ENCODE results near the gene ATG16L2. TPM values are rescaled to one million over a fixed set of nuclear protein-coding genes. Genes with fewer than 3 reads are reported as not detected.
A peak's percentile ranks its signal among the peaks of the same experiment; 100 is the strongest.

The ATG16L2 gene
- total RNA-seq, 1 experiment from 2014 or later, result 17.5 TPM

DNA sequence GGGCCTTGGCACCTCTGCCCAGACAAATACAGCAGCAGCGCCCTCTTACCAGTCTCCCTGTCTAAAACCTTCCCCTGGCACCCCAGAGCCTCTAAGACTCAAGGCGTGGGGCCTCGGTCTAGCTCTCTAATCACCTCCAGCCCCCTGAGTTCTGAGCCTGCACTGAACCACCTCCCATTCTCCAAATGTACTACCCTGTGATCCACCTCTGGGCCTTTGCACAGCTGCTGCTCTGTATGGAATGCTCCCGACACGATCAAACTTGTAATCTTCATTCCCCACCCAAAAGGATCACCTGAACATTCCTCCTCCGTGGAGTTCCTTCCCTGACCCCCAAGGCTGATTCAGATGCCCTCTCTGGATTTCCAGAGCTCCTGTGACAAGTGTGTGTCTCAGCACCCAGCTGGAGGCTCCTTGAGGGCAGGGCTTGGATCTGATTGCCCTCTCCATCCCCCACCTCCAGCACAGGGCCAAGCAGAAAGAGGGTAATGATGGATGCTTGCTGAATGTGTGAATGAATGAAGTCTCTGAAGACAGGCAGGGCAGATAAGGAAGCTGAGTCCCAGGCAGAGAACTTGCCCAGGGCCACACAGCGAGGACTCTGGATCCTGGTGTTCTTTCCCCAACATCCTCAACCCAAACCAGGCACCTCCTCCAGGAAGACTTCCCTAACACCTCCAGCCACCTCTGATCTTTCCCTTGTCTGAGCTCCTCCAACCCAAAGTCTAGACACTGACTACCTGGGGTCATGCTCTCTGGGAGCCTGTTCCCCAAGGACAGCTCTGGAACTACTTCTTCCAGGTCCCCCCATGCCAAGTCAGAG is 38.7 kb upstream of the ATG16L2 start:
- no peak overlapping the region for H2AFZ ChIP-seq
- CTCF ChIA-PET, result no interaction called here
- H3K27me3 ChIP-seq (ENCODE audit: insufficient read depth, low read depth), result no peaks in the 10 kb centered on the region
- no peaks in the 10 kb centered on the region for H3K9me2 ChIP-seq (ENCODE audit: insufficient read depth)
- no TSS peak for BruUV-seq (replicated peaks)
- H3K4me1 ChIP-seq (replicated peaks; ENCODE audit: insufficient read depth), result peaks cover 42% of the 10 kb centered on the region
- H3K79me2 ChIP-seq (ENCODE audit: low read depth), result peaks cover 70% of the 10 kb centered on the region
- H3K4me2 ChIP-seq, result no peak overlapping the region
- POLR2A ChIA-PET (ENCODE audit: unreplicated experiment), result interaction anchor here (0.6 kb wide), 1 partner anchor 46 kb away, joined by 15 read pairs; no protein-coding TSS in a partner anchor
- H3F3A ChIP-seq (ENCODE audit: insufficient read depth, low read depth), result peaks cover 22% of the 10 kb centered on the region; the same call in 1 of the 2 replicates
- H4K20me1 ChIP-seq (ENCODE audit: insufficient read depth), result peaks cover 18% of the 10 kb centered on the region; the same call in 1 of the 2 replicates
- H3K4me3 ChIP-seq, result no peak overlapping the region
- no peaks in the 10 kb centered on the region for H3K9me3 ChIP-seq (ENCODE audit: insufficient read depth, low read depth)
- DNase-seq, result no peak
- intact Hi-C loops (cut with micrococcal nuclease; ENCODE audit: unreplicated experiment), result no loop called here
- TF ChIP-seq, protein P1, sequence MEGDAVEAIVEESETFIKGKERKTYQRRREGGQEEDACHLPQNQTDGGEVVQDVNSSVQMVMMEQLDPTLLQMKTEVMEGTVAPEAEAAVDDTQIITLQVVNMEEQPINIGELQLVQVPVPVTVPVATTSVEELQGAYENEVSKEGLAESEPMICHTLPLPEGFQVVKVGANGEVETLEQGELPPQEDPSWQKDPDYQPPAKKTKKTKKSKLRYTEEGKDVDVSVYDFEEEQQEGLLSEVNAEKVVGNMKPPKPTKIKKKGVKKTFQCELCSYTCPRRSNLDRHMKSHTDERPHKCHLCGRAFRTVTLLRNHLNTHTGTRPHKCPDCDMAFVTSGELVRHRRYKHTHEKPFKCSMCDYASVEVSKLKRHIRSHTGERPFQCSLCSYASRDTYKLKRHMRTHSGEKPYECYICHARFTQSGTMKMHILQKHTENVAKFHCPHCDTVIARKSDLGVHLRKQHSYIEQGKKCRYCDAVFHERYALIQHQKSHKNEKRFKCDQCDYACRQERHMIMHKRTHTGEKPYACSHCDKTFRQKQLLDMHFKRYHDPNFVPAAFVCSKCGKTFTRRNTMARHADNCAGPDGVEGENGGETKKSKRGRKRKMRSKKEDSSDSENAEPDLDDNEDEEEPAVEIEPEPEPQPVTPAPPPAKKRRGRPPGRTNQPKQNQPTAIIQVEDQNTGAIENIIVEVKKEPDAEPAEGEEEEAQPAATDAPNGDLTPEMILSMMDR (conservative IDR thresholded peaks at IDR 0.05), result no peak
- TF ChIP-seq EZH2 (IDR thresholded peaks at IDR 0.05; ENCODE audit: low read depth), result no peak
- peaks cover 9% of the 10 kb centered on the region; the same call in 1 of the 2 replicates for H3K36me3 ChIP-seq (ENCODE audit: low read depth)
- no peak overlapping the region for H3K27ac ChIP-seq

DNA sequence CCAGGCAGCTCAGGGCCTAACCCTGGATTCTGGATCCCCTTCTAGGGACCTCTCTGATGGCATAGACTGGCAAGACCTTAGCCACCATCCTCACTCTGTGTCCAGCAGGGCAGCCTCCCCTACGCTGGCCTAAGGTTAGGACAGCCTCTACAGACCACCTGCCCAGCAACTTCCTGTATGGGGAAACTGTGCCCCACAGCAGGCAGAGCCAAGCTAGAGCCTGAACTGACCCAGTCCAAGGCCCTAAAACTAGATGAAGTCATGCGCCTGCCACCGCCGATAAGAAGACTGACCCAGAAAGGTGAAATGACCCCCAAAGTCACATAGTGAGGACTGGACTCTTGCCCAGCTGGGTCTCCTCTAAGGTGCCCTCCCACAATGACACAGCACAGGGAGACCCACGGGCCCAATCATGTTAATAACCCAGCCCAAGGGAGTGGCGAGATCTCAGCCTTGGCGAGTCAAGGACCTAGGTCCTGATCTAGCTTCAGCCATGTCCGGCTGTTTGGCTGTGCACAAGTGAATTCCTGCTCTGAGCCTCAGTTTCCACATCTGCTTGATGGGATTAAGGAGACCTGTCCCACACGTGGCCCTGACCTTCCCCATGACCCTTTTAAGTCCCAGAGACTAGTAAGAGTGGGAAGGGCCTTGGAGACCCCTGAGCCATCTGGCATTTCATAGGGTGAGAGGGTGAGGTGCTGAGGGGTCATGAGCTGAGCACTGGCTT is 37.9 kb upstream of the ATG16L2 start:
- Histone ChIP-seq H3K27ac (no peak overlapping the region), H3K4me2 (peak overlapping the region; percentile 51), H2AFZ (no peak overlapping the region), H4K20me1 (ENCODE audit: insufficient read depth) (peaks cover 18% of the 10 kb centered on the region; the same call in 1 of the 2 replicates), H3K79me2 (ENCODE audit: low read depth) (peaks cover 77% of the 10 kb centered on the region), H3K9me3 (ENCODE audit: insufficient read depth, low read depth) (no peaks in the 10 kb centered on the region), H3K27me3 (ENCODE audit: insufficient read depth, low read depth) (no peaks in the 10 kb centered on the region), H3K9me2 (ENCODE audit: insufficient read depth) (no peaks in the 10 kb centered on the region), H3F3A (ENCODE audit: insufficient read depth, low read depth) (peaks cover 22% of the 10 kb centered on the region; the same call in 1 of the 2 replicates), H3K4me3 (no peak overlapping the region), H3K36me3 (ENCODE audit: low read depth) (peaks cover 9% of the 10 kb centered on the region; the same call in 1 of the 2 replicates), H3K4me1 (replicated peaks; ENCODE audit: insufficient read depth) (peaks cover 44% of the 10 kb centered on the region)
- intact Hi-C loops (cut with micrococcal nuclease; ENCODE audit: unreplicated experiment), result no loop called here
- DNase-seq, result no peak
- POLR2A ChIA-PET (ENCODE audit: unreplicated experiment), result interaction anchor here (0.6 kb wide), 2 partner anchors 47 to 703 kb away, joined by 3 to 15 read pairs; no protein-coding TSS in a partner anchor
- no peak for TF ChIP-seq EZH2 (IDR thresholded peaks at IDR 0.05; ENCODE audit: low read depth)
- TF ChIP-seq, protein P1 (conservative IDR thresholded peaks at IDR 0.05), result no peak
- CTCF ChIA-PET, result interaction anchor here (0.6 kb wide), 1 partner anchor 41 kb away, joined by 3 read pairs; no protein-coding TSS in a partner anchor
- BruUV-seq (replicated peaks), result no TSS peak
